Stimulated activated CD4-positive, alpha-beta T cell treated with anti-CD3 and anti-CD28 coated beads, Interleukin-12 subunit alpha, Interleukin-12 subunit beta, amount 100 ng/mL, for 24 hours (primary cell): ENCODE measurements around the gene PEX16.
"Not testable (repeated sequence)": the region's sequence is repeated elsewhere in the genome, so short reads cannot be mapped to it uniquely, and the experiment has no call there.

Source experiments
- DNase-seq, 2 experiments: peaks; one replicate each; pipeline ENCODE4 v3.0.0-alpha.2; 2020; ENCODE audit warnings: low read depth in 2 of 2

PEX16 gene

DNA sequence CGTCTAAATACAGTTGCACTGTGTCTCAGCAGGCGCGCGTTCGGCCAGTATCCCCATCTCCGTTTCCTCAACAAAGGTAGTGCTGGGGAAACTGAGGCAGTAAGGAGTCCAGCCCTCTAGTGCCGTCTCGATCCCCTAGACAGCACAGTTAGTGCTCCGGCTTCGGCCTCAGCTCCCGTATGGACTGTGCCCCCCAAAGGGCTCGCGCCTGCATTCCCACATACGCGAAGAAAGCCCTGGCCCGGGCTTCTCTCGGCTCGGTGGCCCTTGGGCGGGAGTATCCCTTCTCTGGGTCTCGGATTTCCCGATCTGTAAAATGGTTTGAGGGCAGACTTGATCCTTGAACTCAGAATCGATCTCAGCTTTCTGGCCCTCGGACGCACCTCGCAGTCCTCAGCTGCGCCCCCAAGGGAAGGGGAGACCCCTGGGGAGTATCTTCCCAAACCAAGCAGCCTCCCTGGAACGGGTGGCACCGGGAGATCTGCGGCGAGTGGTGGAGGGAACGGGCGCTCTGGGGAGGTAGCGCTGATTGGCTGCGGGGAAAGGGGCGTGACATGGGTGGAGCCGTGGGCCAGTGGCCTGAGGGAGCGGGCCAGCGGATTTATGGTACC is 759 bp upstream of the PEX16 start:
- DNase-seq: peak in 1 of 2 experiments; percentile 69

DNA sequence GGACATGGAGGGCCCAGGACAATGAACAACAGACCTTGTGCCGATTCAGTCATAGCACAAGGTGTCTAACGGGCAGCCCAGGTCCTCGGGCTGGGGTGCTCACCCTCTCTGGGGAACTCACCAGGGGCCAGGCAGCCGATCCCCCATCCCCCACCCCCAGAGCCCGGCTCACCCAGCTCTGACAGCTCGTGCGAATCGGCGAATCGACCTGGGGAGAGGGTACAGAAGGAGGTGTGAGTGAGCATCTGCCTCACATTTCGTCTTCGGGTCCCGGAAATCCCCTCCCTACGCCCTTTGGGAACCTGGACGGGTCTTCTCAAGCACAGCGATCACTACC is 423 bp downstream of the PEX16 start:
- DNase-seq: no peak

DNA sequence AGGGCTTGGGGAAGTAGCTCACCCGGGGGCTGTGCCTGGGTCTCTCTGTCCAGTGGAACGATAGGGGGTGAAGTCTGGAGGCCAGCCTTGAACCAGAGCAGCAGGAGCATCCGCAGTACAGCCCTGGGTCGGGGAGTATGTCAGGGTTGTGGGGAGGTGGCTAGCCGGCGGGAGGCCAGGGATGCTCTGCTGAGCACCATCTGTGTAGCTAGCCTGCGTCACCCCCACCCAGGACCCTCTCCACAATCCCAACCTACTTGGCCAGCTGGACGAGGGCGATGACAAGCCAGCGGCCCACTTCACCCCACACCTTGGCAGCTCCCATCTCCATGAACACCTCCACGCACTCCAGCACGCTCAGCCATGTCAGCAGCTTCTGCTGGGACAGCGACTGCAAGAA is 2.2 kb downstream of the PEX16 start:
- DNase-seq: no peak

DNA sequence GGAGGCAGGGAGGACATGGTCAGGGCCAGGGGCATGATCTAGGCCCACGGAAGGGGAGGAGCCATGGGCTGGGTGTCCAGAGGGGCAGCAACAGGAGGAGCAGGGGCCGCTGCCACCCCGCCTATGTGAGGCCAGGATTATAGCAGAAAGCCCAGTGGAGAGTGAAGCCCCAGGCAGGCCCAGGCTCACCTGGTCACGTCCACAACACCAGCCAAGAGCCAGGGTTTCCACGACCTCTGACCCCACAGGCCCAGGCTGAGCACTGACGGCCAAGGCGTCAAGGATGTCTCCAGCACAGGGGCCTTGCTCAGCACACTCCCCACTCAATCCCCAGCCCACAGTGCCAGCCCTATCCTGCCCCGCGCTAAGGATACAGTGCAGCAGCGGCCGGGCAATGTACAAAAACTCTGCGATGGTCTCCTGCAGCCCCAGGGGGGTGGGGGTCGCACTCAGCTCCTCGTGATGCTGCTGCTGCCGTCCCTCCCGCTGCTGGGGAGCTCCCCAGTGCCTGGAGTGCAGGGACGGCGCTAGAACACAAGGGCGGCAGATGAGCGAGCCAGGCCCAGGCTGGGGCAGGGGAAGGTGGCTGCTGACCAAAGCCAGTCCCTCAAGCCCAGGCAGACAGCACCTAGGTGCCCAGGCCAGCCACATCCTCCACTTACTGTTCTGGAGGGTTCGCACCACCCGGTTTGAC is 3.6 kb downstream of the PEX16 start:
- no peak for DNase-seq

DNA sequence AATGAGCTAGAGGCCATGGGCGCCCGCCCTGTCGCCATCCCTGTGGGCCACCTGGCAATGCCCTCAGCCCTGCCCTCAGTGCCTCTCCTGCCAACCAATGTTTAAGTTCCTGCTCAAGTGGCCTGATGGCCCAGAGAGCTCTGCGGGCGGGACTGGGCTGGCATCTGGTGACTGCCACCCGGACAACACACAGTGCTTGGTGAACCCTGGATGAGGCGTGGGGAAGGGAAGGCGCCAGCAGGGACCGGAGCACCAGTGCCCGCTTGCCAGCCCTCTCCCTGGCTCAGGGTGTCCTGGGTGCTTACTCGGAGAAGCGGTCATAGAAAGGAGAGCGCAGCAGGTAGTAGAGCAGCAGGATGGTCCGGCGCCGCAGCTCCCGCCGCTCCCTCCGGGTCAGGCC is 4.2 kb downstream of the PEX16 start:
- DNase-seq: no peak

DNA sequence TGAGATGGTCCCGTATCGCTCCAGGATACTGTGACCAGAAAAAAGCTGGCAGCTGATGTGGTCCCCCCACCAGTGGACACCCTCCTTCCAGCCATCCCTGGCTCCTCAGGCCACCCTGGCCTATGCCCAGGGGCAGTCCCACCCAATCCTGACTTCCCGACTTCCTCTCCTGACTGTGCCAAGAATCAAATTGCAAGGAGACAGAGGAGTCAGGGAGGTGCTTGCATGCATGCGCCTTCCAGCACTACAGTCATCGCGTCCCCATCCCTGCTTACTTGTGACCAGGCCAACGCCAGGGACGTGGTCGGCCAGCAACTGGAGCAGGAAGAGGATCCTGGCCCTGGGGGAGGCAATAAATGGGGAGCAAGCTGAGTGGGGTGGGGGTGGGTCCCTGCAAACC is 7.1 kb downstream of the PEX16 start:
- no peak for DNase-seq

DNA sequence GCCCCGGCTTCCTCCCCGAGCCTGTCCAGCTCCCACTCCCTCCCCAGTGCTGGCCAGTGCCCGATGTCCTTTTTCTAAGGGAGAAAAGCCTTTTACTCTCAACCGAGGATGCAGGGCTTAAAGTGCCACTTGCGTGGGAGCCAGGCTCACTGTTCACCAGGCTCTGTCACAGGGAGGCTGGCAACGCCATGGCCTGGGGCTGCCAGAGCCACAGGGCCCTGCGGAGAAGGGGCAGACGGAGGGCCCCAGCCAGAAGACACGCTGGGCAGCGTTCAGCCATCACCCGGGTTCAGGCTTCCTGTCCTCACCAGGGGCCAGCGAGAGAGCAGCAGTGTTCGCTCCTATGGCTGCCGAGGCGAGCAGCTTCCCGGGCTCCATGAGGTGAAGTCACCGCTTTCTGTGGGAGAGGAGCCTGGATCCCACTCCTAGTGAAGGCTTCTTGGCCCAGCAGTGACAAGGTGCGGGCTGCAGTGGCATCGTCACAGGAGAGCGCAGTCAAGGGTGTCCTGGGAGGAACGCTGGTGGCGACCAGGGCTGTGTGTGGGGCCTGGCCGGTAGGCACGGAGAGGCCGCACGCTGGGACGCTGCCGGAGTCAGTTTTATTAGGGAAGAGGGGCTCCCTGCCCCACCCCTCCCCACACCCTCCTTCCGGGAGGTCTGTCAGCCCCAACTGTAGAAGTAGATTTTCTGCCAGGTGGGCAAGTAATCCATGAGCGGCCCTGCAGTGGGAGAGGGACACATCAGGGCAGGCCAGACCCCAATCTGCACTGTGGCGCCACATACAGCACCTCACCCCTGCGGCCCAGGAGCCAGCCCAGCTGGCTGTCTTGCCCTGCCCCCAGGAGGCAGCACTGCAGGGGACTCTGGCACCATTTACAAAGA is 7.8 kb downstream of the PEX16 start:
- DNase-seq: no peak

DNA sequence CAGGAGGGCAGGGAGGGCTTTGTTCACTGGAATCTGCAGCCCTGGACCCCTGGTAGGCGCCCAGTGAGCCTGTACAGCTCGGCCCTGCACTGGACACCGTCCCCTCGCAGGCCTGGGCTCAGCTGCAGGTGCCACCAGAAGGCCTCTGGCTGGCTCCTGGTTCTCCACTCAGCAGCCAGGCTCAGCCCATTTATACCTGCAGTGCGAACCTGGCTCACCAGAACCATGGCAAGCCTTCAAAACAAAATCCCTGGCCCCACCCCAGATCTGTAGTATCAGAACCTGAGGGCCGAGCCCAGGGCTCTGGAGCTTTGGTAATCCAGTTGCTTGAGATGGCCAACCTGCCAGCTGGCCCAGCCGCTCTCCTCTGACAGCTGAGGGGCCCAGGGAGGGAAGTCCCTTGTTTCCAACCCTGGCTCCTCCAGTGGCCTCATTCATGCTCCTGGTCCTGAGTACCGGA is 9.7 kb downstream of the PEX16 start:
- DNase-seq: no peak

DNA sequence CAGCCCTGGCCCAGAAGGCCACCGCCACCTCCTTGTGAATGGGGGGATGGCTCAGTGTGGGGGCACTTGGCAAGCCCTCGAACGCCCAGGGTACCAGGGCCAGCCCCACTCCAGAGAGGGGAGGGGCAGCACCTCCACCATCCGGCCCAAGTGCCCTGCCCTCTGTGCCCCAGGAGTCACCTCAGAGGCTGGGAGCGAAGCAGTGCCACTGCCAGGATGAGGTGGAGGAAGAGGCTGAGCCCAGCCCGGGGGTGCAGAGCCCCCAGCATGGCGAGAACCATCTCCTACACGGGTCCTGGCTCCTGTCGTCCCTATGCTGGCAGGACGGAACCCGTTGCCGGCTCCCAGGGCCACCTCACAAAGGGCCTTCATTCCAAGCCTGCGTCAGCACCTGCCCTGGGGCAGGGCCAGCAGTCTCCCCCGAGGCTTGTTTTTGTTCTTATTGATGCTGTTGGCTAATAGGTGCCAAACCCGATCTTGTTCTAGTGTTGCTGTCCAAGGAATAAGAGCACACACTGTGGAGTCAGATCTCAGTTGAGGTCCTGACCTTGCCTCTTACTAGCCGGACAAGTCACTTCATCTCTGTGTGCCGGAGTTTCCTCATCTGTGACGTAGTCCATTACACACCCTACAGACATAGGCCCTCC is 10.6 kb downstream of the PEX16 start, which contains the start of gene FREY1:
TSS of gene FREY1 (minus strand) at position 307 of the 647 bp plus-strand sequence. CDS start at position 281, 26 bp downstream.
- DNase-seq: no peak

DNA sequence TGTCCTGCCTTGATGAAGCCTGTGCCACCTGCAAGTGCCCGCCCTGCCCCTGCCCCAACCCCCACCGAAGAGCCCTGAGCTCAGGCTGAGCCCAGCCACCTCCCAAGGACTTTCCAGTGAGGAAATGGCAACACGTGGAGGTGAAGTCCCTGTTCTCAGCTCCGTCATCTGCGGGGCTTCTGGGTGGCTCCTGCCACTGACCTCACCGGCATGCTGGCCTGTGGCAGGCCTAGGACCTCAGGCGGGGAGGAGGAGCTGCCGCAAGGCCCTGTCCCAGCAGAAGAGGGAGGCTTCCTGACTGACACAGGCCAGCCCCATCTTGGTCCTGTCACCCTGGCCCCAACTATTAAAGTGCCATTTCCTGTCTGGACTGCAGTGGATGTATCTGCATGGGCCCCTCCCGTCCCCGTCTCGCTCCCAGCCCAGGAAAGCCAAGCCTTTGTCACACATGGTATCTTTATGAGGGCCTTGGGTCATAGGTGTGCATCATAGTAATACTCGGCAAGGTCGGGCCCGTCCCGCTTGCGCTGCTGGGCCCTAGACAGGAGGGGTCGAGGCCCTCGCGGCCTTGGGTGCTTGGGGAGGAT is 11.5 kb downstream of the PEX16 start:
- no peak for DNase-seq

DNA sequence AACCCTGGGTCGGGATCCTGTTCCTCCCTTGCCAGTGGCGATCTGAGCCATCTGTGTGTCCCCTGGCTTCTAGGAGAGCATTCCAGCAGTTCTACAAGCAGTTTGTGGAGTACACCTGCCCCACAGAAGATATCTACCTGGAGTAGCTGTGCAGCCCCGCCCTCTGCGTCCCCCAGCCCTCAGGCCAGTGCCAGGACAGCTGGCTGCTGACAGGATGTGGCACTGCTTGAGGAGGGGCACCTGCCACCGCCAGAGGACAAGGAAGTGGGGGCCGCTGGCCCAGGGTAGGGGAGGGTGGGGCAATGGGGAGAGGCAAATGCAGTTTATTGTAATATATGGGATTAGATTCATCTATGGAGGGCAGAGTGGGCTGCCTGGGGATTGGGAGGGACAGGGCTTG is 12.1 kb downstream of the PEX16 start:
- DNase-seq: not testable (repeated sequence)

DNA sequence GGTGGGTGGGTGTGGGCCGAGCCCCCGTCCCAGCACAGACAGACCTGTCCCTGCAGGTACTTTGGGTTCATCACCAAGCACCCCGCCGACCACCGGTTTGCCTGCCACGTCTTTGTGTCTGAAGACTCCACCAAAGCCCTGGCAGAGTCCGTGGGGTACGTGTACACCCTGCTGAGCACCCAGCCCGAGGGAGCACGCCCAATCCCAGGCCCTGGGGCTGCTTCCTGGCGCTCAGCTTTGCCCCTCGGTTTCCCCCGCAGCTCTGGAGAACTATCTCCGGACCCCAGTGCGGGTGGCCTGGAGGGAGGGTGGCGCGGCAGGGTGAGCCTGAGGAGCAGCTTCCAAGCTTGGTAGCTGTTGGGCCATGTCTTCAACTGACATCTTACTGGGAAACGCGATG is 12.6 kb downstream of the PEX16 start:
- DNase-seq: no peak

DNA sequence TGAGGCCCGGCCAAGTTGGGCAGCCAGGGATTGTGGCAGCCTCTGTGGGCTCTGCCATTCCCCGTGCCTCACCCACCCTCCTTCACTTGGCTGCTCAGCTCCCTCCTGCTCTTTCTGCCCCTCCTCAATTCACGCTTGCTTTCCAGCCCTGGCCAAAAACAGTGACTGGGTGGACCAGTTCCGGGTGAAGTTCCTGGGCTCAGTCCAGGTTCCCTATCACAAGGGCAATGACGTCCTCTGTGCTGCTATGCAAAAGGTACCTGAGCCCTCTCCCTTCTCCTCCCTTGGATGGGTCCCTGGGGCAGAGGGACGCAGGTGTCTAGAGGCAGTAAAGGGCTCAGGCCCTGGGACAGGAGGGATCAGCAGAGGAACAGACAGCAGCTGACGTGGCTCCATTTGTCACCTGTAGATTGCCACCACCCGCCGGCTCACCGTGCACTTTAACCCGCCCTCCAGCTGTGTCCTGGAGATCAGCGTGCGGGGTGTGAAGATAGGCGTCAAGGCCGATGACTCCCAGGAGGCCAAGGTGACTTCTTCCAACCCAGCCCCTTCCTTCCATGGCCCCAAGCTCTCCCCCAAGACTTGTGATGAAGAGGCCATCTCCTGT is 13.3 kb downstream of the PEX16 start:
- DNase-seq: no peak

DNA sequence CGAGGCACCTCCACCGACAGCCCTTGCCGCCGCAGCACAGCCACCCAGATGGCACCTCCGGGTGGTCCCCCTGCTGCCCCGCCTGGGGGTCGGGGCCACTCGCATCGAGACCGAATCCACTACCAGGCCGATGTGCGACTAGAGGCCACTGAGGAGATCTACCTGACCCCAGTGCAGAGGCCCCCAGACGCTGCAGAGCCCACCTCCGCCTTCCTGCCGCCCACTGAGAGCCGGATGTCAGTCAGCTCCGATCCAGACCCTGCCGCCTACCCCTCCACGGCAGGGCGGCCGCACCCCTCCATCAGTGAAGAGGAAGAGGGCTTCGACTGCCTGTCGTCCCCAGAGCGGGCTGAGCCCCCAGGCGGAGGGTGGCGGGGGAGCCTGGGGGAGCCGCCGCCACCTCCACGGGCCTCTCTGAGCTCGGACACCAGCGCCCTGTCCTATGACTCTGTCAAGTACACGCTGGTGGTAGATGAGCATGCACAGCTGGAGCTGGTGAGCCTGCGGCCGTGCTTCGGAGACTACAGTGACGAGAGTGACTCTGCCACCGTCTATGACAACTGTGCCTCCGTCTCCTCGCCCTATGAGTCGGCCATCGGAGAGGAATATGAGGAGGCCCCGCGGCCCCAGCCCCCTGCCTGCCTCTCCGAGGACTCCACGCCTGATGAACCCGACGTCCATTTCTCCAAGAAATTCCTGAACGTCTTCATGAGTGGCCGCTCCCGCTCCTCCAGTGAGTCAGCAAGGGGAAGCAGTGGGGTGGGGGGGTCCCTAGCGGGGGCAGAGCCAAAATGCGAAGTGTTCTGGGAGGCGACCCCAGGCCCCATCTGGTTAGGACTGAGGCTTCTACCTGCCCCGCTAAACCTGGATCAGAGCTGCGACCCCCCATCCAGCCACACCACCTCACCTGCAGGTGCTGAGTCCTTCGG is 15.0 kb downstream of the PEX16 start:
- no peak for DNase-seq

DNA sequence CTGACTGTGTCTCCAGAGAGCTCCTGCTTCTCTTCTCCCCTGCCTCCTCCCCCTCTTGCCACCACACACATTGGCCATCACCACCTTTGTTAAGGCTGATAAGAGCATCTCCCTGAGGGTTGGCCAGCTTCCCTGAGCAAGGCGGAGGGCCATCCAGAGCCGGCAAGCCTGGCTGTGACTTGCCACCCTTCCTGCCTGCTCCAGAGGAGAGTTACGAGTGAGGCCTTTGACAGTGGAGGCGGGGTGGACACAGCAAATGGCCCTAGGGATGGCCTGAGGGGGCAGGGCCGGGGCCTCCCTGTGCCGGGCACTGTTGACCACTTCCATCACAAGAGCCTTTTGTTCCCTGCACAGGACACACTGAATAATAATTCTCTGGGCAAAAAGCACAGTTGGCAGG is 16.1 kb downstream of the PEX16 start:
- no peak for DNase-seq

DNA sequence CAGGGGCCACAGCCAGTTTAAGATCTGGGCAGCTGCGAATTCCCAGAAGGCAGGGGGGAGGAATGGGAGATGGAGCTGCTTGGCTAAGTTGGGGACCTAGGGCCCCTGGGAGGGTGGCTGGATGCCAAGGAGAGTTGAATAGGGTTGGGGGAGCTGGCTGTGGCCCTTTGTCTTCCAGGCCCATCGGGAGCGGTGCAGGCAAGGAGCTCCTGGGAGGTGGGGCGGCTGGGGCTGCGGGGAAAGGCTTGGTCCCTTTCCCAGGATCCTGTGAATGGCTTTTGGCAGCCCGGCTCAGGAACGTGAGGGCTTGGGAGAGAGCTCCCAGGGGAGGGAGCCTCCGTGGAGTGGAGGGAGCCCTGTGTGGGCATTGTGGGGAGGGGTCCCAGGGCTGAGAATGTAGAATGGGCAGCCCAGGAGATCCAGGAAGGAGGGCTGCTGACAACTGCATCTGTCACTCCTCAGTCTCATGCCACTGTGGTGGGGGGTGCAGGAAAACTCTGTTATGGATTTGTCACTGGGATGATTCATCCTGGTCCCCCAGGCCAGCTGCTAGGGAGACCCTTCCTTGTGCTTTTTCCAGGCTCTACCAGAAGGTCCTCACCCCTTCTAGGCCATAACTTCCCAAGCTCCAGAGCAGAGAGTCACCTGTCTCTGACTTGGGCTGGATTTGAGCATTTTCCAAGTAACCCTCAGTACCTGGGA is 16.6 kb downstream of the PEX16 start:
- DNase-seq: no peak

DNA sequence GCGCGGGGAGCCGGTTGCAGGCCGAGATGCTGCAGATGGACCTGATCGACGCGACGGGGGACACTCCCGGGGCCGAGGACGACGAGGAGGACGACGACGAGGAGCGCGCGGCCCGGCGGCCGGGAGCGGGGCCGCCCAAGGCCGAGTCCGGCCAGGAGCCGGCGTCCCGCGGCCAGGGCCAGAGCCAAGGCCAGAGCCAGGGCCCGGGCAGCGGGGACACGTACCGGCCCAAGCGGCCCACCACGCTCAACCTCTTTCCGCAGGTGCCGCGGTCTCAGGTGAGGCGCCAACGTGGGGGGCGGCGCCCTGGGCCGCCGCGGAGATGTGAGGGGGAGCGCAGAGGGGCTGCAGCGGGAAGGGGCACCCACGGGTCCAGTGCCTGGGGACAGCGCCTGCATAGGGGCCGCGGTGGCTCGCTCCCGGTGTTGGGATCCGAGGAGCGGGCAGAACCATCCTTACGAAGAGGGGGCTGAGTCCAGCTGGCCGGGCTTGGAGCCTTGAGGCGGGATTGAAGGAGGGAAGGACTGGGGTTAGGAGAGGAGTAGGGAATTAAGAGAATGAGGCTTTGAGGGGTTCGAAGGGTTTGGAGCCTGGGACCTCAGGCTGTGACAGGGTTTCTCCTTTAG is 17.4 kb downstream of the PEX16 start:
- not testable (repeated sequence) for DNase-seq

DNA sequence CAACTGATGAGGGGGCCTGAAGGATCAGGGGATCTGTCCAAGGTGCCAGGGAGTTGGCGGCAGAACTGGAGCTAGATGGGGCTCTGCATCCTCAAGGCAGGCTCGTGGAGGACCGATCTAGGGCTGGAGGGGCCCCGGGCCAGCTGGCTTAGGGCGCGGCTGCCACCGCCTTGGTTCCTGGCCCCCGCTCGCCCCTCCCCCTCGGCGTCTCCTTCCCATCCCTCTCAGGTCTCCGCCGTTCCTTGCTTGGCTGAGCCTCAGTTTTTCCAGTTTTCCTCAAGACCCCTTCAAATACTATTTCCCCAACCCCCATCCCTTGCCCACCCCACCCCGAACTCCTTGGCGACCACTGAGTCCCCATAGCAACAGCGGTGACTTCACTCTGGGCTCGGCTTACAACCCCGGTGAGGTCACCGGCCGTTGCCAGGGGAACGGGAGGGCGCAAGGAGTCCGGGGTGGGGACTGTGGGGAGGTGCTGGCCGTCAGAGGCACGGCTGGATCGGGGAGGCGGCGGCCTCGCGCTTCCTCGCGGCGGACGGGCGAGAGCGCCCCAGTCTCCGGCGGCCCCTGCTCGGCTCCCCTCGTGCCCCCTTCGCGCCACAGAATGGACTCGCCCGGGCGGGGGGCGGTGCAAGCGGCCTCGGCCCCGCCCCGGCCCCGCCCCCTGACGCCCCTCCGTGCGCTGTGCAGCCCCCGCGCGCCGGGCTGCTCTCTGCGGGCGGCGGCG is 18.1 kb downstream of the PEX16 start:
- DNase-seq: peak; percentile 38 to 46

DNA sequence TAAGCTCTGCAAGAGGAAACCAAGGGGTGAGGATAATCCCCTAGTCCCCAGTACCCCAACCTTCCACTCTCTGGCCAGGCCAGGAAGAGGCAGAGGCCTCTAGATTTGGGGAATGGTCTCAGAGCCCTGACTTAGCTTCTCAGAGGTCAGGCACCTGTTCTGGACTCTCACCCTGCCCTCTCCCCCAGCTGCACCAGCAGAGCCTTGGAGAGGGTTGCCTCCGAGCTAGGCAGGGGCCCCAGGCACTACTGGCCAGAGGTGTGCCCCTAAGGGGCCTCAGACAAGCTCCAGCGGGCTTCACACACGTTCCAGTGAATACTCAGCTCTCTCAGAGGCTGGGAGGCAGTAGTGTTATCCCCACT is 18.6 kb downstream of the PEX16 start:
- no peak for DNase-seq
